ENCODE results near the gene USP32.

GRCh38 chr17:60170835-60171752 lies 220.8 kb downstream of the USP32 start:
- TF ChIP-seq CTCF (IDR thresholded peaks at IDR 0.05; ENCODE audit: low read depth, low read length) = no peak
- no peak for TF ChIP-seq MYC (IDR thresholded peaks at IDR 0.05; ENCODE audit: low read depth, low read length)
- TF ChIP-seq POLR2A (IDR thresholded peaks at IDR 0.05; ENCODE audit: extremely low read depth, insufficient read length) = no peak
- TF ChIP-seq, protein P1, sequence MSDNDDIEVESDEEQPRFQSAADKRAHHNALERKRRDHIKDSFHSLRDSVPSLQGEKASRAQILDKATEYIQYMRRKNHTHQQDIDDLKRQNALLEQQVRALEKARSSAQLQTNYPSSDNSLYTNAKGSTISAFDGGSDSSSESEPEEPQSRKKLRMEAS (IDR thresholded peaks at IDR 0.05; ENCODE audit: low read depth, low read length) = no peak
